ENCODE results near the gene PTOV1.

The PTOV1 gene

GRCh38 chr19:49877879-49878743 is 27.2 kb downstream of the PTOV1 start:
- H3K36me3 ChIP-seq (ENCODE audit: control insufficient read depth, low read length): peaks cover 18% of the 10 kb centered on the region
- peak overlapping the region; percentile 77 for H3K27ac ChIP-seq (ENCODE audit: low read depth, low read length)
- H4K20me1 ChIP-seq (ENCODE audit: control insufficient read depth, insufficient read depth, low read depth, low read length): no peaks in the 10 kb centered on the region
- peaks cover 22% of the 10 kb centered on the region for H3K4me1 ChIP-seq (ENCODE audit: control insufficient read depth, low read length)
- peak overlapping the region; percentile 90 for H3K4me3 ChIP-seq (ENCODE audit: low read length)
- H3F3A ChIP-seq (ENCODE audit: control insufficient read depth, insufficient read depth): no peaks in the 10 kb centered on the region
- H3K27me3 ChIP-seq (ENCODE audit: control insufficient read depth, low read length): no peaks in the 10 kb centered on the region
- H3K4me2 ChIP-seq (ENCODE audit: low read length): peak overlapping the region; percentile 71
- H3K9me3 ChIP-seq (ENCODE audit: control insufficient read depth, insufficient read depth, low read length): peaks cover 3% of the 10 kb centered on the region; the same call in 1 of the 2 replicates
- H3K79me2 ChIP-seq (ENCODE audit: control insufficient read depth, low read length): peaks cover 23% of the 10 kb centered on the region
- TF ChIP-seq EZH2phosphoT487 (IDR thresholded peaks at IDR 0.05; ENCODE audit: borderline replicate concordance, low read length) (no peak), CTCF (IDR thresholded peaks at IDR 0.05; ENCODE audit: low read depth, low read length, poor library complexity, severe bottlenecking) (no peak)
- H3K9me2 ChIP-seq (replicated peaks; ENCODE audit: control insufficient read depth, low read length): no peaks in the 10 kb centered on the region

GRCh38 chr19:49878744-49879070 is 27.7 kb downstream of the PTOV1 start:
- peaks cover 22% of the 10 kb centered on the region for H3K36me3 ChIP-seq (ENCODE audit: control insufficient read depth, low read length)

GRCh38 chr19:49879243-49879963 is 28.4 kb downstream of the PTOV1 start:
- TF ChIP-seq CTCF (IDR thresholded peaks at IDR 0.05; ENCODE audit: low read depth, low read length, poor library complexity, severe bottlenecking) (no peak), EZH2phosphoT487 (IDR thresholded peaks at IDR 0.05; ENCODE audit: borderline replicate concordance, low read length) (no peak)
- H4K20me1 ChIP-seq (ENCODE audit: control insufficient read depth, insufficient read depth, low read depth, low read length): no peaks in the 10 kb centered on the region
- H3K9me2 ChIP-seq (replicated peaks; ENCODE audit: control insufficient read depth, low read length): no peaks in the 10 kb centered on the region
- peaks cover 22% of the 10 kb centered on the region for H3K36me3 ChIP-seq (ENCODE audit: control insufficient read depth, low read length)
- peaks cover 3% of the 10 kb centered on the region; the same call in 1 of the 2 replicates for H3K9me3 ChIP-seq (ENCODE audit: control insufficient read depth, insufficient read depth, low read length)
- peaks cover 22% of the 10 kb centered on the region for H3K79me2 ChIP-seq (ENCODE audit: control insufficient read depth, low read length)
- no peak overlapping the region for H3K4me3 ChIP-seq (ENCODE audit: low read length)
- H3K4me1 ChIP-seq (ENCODE audit: control insufficient read depth, low read length): peaks cover 22% of the 10 kb centered on the region
- H3K27me3 ChIP-seq (ENCODE audit: control insufficient read depth, low read length): no peaks in the 10 kb centered on the region
- H3K27ac ChIP-seq (ENCODE audit: low read depth, low read length): no peak overlapping the region
- no peak overlapping the region; the same call in 1 of the 2 replicates for H3K4me2 ChIP-seq (ENCODE audit: low read length)
- no peaks in the 10 kb centered on the region for H3F3A ChIP-seq (ENCODE audit: control insufficient read depth, insufficient read depth)

More at GRCh38 chr19:49878744-49879070, 27.7 kb downstream of the PTOV1 start:
- Histone ChIP-seq H3K4me2 (ENCODE audit: low read length) (peak overlapping the region; percentile 71), H3K9me3 (ENCODE audit: control insufficient read depth, insufficient read depth, low read length) (peaks cover 3% of the 10 kb centered on the region; the same call in 1 of the 2 replicates), H3F3A (ENCODE audit: control insufficient read depth, insufficient read depth) (no peaks in the 10 kb centered on the region), H3K4me1 (ENCODE audit: control insufficient read depth, low read length) (peaks cover 22% of the 10 kb centered on the region), H3K27me3 (ENCODE audit: control insufficient read depth, low read length) (no peaks in the 10 kb centered on the region), H3K79me2 (ENCODE audit: control insufficient read depth, low read length) (peaks cover 23% of the 10 kb centered on the region), H4K20me1 (ENCODE audit: control insufficient read depth, insufficient read depth, low read depth, low read length) (no peaks in the 10 kb centered on the region), H3K4me3 (ENCODE audit: low read length) (peak overlapping the region; percentile 90), H3K9me2 (replicated peaks; ENCODE audit: control insufficient read depth, low read length) (no peaks in the 10 kb centered on the region), H3K27ac (ENCODE audit: low read depth, low read length) (no peak overlapping the region)
- no peak for TF ChIP-seq EZH2phosphoT487 (IDR thresholded peaks at IDR 0.05; ENCODE audit: borderline replicate concordance, low read length)
- no peak for TF ChIP-seq CTCF (IDR thresholded peaks at IDR 0.05; ENCODE audit: low read depth, low read length, poor library complexity, severe bottlenecking)

Data from DOHH2 (cell line).